CD14-positive monocyte (primary cell): ENCODE measurements around the gene SCGB1C2. TPM values are rescaled to one million over a fixed set of nuclear protein-coding genes. Genes with fewer than 3 reads are reported as not detected.

Source experiments
- DNase-seq, 3 donors: peaks; one replicate each; pipeline ENCODE4 v3.0.0-alpha.2; 2011 to 2022
- H2AFZ ChIP-seq: 2 replicates; pipeline ENCODE4 v1.6.0; 2012; ENCODE audit warnings: mild to moderate bottlenecking, low read depth, low read length, inconsistent platforms; ENCODE audit not compliant: insufficient read depth, poor library complexity, severe bottlenecking
- H3K27ac ChIP-seq, 2 donors: 1 replicate in 1 of 2; 2 replicates in 1 of 2; pipeline ENCODE4 v1.5.1; 2012 to 2013; ENCODE audit warnings: low read length in 2 of 2, control low read depth in 1 of 2, inconsistent platforms in 1 of 2, low read depth in 1 of 2, mild to moderate bottlenecking in 1 of 2
- H3K27me3 ChIP-seq, 2 donors: one replicate each; pipeline versions ENCODE4 v1.6.0 to v1.6.1; 2011 to 2013; ENCODE audit warnings: low read length in 2 of 2; ENCODE audit not compliant: control insufficient read depth in 2 of 2, insufficient read depth in 2 of 2
- H3K36me3 ChIP-seq, 2 donors: replicated peaks in 1 of 2; 1 replicate in 1 of 2; 2 replicates in 1 of 2; pipeline versions ENCODE4 v1.5.1 to v1.6.1; 2012 to 2013; ENCODE audit warnings: low read length in 2 of 2, control low read depth in 1 of 2, inconsistent platforms in 1 of 2, mild to moderate bottlenecking in 1 of 2; ENCODE audit not compliant: insufficient read depth in 2 of 2, control insufficient read depth in 1 of 2
- H3K4me1 ChIP-seq, 2 donors: 1 replicate in 1 of 2; 2 replicates in 1 of 2; pipeline versions ENCODE4 v1.5.1 to v1.6.1; 2012 to 2013; ENCODE audit warnings: low read length in 2 of 2, control low read depth in 1 of 2, inconsistent platforms in 1 of 2, mild to moderate bottlenecking in 1 of 2, moderate library complexity in 1 of 2; ENCODE audit not compliant: insufficient read depth in 2 of 2, control insufficient read depth in 1 of 2
- H3K4me2 ChIP-seq: replicated peaks from 2 replicates; pipeline ENCODE3; 2012; ENCODE audit warnings: low read length, moderate library complexity, mild to moderate bottlenecking; ENCODE audit not compliant: poor library complexity, severe bottlenecking; ENCODE audit errors: extremely low read depth
- H3K4me3 ChIP-seq, 3 experiments: fragments of 200-600 bp in 1 of 3; sonication (generic) in 1 of 3; replicated peaks in 1 of 3; 1 replicate in 2 of 3; 2 replicates in 1 of 3; pipeline ENCODE4 v1.5.1; 2011 to 2013; ENCODE audit warnings: low read length in 3 of 3, mild to moderate bottlenecking in 3 of 3, control low read depth in 2 of 3, low read depth in 2 of 3, inconsistent platforms in 1 of 3, moderate library complexity in 1 of 3
- H3K79me2 ChIP-seq: 2 replicates; pipeline ENCODE4 v1.6.0; 2012; ENCODE audit warnings: mild to moderate bottlenecking, control low read depth, inconsistent platforms, low read length, moderate library complexity; ENCODE audit not compliant: insufficient read depth
- H3K9ac ChIP-seq: 2 replicates; pipeline ENCODE4 v1.6.0; 2017; ENCODE audit warnings: low read length, mild to moderate bottlenecking; ENCODE audit not compliant: insufficient read depth, poor library complexity, severe bottlenecking
- H3K9me3 ChIP-seq, 2 donors: replicated peaks in 1 of 2; 1 replicate in 1 of 2; 2 replicates in 1 of 2; pipeline versions ENCODE4 v1.5.1 to v1.6.1; 2012 to 2013; ENCODE audit warnings: low read length in 2 of 2, control low read depth in 1 of 2; ENCODE audit not compliant: control insufficient read depth in 1 of 2, insufficient read depth in 1 of 2
- H4K20me1 ChIP-seq: 2 replicates; pipeline ENCODE4 v1.6.0; 2012; ENCODE audit warnings: mild to moderate bottlenecking, low read length, control low read depth, moderate library complexity; ENCODE audit not compliant: insufficient read depth
- H3K27ac Mint-ChIP-seq, 7 donors: one replicate each; pipeline ENCODE4 v1.8.0; 2020; ENCODE audit warnings: mild to moderate bottlenecking in 7 of 7, mixed read lengths in 7 of 7, moderate library complexity in 6 of 7, inconsistent platforms in 2 of 7
- H3K27me3 Mint-ChIP-seq, 3 donors: one replicate each; pipeline ENCODE4 v1.8.0; 2021 to 2022; ENCODE audit warnings: low read depth in 3 of 3, mild to moderate bottlenecking in 3 of 3, mixed read lengths in 3 of 3, moderate library complexity in 3 of 3, inconsistent platforms in 1 of 3
- H3K36me3 Mint-ChIP-seq, 2 donors: one replicate each; pipeline ENCODE4 v1.8.0; 2020; ENCODE audit warnings: mixed read lengths in 2 of 2, inconsistent platforms in 1 of 2, mild to moderate bottlenecking in 1 of 2
- H3K4me1 Mint-ChIP-seq: one replicate; pipeline ENCODE4 v1.8.0; 2020; ENCODE audit warnings: mild to moderate bottlenecking, mixed read lengths
- H3K4me3 Mint-ChIP-seq, 2 donors: one replicate each; pipeline ENCODE4 v1.8.0; 2020; ENCODE audit warnings: mild to moderate bottlenecking in 2 of 2, mixed read lengths in 2 of 2, moderate library complexity in 1 of 2
- H3K9me3 Mint-ChIP-seq, 7 donors: one replicate each; pipeline ENCODE4 v1.8.0; 2020 to 2022; ENCODE audit warnings: mixed read lengths in 7 of 7, mild to moderate bottlenecking in 6 of 7, moderate library complexity in 6 of 7, inconsistent platforms in 2 of 7
- WGBS: methylation state at CpG from one replicate; pipeline ENCODE4 v1.1.5; 2013; ENCODE audit warnings: missing lambda C conversion rate; ENCODE audit not compliant: insufficient coverage; 5-methylcytosine and 5-hydroxymethylcytosine counted together
- intact Hi-C, 2 donors: fragments of 100-400 bp; cut with micrococcal nuclease; formaldehyde crosslinking; loops; one replicate each; pipeline versions ENCODE4 v1.15.0 to v1.15.1; 2023
- polyA plus RNA-seq, 3 donors: library from polyadenylated mRNA; depleted of rRNA in 1 of 3; unstranded in 2 of 3; stranded (reverse) in 1 of 3; fragments of 300-500 nt in 2 of 3; fragments of >200 nt in 1 of 3; fragmentation: Illumina TruSeq in 2 of 3; gene quantifications; 1 replicate in 2 of 3; 2 replicates in 1 of 3; pipeline ENCODE4 v1.2.3, GENCODE V29; 2012 to 2021
- TF ChIP-seq, protein P1 (sequence below): fragments of 200-600 bp; IDR thresholded peaks from one replicate; pipeline ENCODE4 v1.8.0; 2022; ENCODE audit warnings: antibody characterized with exemption, mild to moderate bottlenecking

The SCGB1C2 gene
- polyA plus RNA-seq, 3 donors = not detected

DNA sequence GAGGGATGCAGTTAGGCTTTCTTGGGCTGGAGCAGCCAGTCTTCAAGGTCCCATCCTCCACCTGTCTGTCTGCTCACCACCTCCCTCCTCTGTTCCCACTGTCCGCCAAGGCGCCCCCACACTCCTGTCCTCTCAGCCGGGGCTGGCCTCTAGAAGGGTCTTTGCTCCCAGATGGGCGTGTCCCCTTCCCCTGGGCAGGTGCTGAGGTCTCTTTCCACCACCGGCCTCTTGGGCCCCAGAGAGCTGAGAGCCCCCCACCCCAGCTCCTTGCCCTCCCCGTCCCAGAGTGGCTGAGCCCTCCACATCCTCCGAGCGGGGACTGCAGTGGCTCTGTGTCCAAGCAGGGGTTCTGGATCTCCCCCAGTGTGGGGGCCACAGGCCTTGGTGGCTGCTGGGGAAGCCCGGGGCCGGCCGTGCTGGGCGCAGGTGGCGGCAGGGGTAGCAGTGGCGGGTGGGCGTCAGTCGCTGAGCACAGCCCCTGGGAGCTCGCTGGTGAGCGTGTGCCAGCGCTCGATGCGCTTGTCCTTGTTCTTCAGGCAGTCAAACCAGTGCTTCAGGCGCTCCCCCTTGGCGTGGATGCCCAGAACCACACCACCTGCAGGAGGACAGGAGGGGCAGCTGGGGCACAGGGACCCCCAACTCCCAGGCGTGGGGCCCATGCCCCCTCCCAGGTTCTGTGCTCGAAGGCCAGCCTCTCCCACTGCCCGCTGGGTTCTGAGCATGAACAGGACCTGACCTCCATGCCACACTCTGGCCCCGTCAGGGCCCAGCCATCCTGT, 9.8 kb downstream of the SCGB1C2 start:
- H3K27me3 Mint-ChIP-seq = peaks cover 8 to 10% (median 10%) of the 10 kb centered on the region in 3 donors

More for the DNA sequence above, 9.8 kb downstream of the SCGB1C2 start:
- Histone ChIP-seq H3K9ac (no peak overlapping the region), H3K9me3 (no peaks in the 10 kb centered on the region), H4K20me1 (no peaks in the 10 kb centered on the region), H3K4me3 (no peak overlapping the region), H3K79me2 (no peaks in the 10 kb centered on the region), H3K36me3 (no peaks in the 10 kb centered on the region), H3K4me1 (no peaks in the 10 kb centered on the region), H3K27me3 (peaks cover 2 to 10% of the 10 kb centered on the region in 2 donors), H3K27ac (no peak overlapping the region), H3K4me2 (no peak overlapping the region), H2AFZ (no peak overlapping the region)
- peaks cover 4% of the 10 kb centered on the region for H3K4me1 Mint-ChIP-seq
- TF ChIP-seq, protein P1, sequence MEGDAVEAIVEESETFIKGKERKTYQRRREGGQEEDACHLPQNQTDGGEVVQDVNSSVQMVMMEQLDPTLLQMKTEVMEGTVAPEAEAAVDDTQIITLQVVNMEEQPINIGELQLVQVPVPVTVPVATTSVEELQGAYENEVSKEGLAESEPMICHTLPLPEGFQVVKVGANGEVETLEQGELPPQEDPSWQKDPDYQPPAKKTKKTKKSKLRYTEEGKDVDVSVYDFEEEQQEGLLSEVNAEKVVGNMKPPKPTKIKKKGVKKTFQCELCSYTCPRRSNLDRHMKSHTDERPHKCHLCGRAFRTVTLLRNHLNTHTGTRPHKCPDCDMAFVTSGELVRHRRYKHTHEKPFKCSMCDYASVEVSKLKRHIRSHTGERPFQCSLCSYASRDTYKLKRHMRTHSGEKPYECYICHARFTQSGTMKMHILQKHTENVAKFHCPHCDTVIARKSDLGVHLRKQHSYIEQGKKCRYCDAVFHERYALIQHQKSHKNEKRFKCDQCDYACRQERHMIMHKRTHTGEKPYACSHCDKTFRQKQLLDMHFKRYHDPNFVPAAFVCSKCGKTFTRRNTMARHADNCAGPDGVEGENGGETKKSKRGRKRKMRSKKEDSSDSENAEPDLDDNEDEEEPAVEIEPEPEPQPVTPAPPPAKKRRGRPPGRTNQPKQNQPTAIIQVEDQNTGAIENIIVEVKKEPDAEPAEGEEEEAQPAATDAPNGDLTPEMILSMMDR = no peak
- H3K9me3 Mint-ChIP-seq = no peaks in the 10 kb centered on the region
- intact Hi-C loops = loop anchor here in 1 of 2 donors (5.0 kb wide), 1 partner anchor 605 kb away; the partner anchor contains the start of gene GEMIN4
- H3K27ac Mint-ChIP-seq = no peak overlapping the region
- no peak overlapping the region for H3K4me3 Mint-ChIP-seq
- no peaks in the 10 kb centered on the region for H3K36me3 Mint-ChIP-seq
- 92% methylated on average over 23 of the region's 27 CpGs for WGBS
- no peak for DNase-seq
